Neural progenitor cell (in vitro differentiated cells): Measurements from ENCODE around the gene UBR4.

Experiments used
- CTCF ChIP-seq: fragments of 200-600 bp; sonication (generic); IDR thresholded peaks from 2 replicates; pipeline ENCODE4 v1.5.1; 2017; ENCODE audit warnings: antibody characterized with exemption, mild to moderate bottlenecking
- EZH2 ChIP-seq: fragments of 200-600 bp; sonication (generic); IDR thresholded peaks from 2 replicates; pipeline ENCODE4 v1.6.1; 2017; ENCODE audit warnings: antibody characterized with exemption, mild to moderate bottlenecking, moderate library complexity
- EZH2phosphoT487 ChIP-seq: fragments of 200-600 bp; sonication (generic); IDR thresholded peaks from 2 replicates; pipeline ENCODE4 v1.6.1; 2017; ENCODE audit warnings: antibody characterized with exemption

GRCh38 chr1:19166066-19166465, 44.0 kb downstream of the UBR4 start:
- no peak for TF ChIP-seq CTCF
- no peak for TF ChIP-seq EZH2phosphoT487
- no peak for TF ChIP-seq EZH2
